Suppressor macrophage treated with lipopolysaccharide for 1 hour (primary cell): ENCODE data around the gene NUP43.
"Not testable (repeated sequence)": the region's sequence is repeated elsewhere in the genome, so short reads cannot be mapped to it uniquely, and the experiment has no call there.

Experiments
- DNase-seq, 3 donors: peaks; one replicate each; pipeline ENCODE4 v3.0.0-alpha.2; 2020 to 2022

NUP43 gene

GRCh38 chr6:149746147-149746946 lies at the start of gene NUP43:
NUP43 (minus strand) TSS chr6:149746529; CDS start chr6:149746495, 34 bp downstream.
- DNase-seq = peak; percentile 95 to 97 (median 96)

GRCh38 chr6:149783551-149783950 lies 37.2 kb upstream of the NUP43 start:
- DNase-seq = no peak

DNA sequence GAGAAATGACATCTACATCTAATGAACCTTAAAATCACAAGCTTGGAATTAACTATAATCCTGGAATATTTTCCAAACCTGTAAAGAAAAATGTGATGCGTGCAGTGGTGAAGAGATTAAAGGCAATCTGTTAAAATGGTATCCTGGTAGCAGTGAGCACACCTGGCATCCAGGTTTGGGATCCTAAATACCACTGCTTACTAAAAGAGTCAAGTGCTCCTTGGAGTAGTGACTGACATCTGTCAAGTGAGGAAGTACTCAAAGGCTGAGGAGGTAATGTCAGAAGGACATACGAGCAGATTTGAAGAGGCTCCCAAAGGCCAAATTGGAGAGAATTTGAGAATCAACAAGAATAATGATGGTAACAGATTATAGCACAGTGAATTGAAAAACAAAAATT lies 36.0 kb upstream of the NUP43 start:
- DNase-seq = no peak

DNA sequence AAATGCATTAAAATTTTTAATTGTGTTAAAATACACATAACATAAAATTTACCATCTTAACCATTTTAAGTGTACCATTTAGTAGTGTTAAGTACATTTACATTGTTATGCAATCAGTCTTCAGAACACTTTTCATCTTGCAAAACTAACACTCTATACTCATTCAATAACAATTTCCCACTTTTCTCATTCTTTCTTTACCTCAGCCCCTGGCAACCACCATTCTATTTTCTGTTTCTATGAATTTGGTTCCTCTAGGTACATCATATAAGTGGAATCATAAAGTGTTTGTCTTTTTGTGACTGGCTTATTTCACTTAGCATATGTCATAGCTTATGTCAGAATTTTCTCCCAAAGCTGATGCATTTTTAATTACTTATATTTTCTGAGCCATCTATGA lies 35.4 kb upstream of the NUP43 start:
- DNase-seq = no peak

- DNase-seq = no peak
Observed at GRCh38 chr6:149779644-149779963, 33.3 kb upstream of the NUP43 start.

DNA sequence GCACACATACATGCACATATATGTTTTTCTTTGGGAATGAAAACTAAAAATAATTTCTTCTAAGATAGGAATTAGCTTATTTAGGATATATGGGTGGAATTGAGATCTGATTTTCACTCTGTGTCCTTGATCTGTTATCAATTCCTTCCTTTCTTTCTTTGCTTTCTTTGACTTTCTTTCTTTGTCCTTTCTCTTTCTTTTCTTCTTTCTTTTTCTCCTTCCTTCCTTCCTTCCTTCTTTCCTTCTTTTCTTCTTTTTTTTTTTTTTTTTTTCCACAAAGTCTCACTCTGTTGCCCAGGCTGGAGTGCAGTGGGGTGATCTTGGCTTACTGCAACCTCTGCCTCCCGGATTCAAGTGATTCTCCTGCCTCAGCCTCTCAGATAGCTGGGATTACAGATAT lies 31.3 kb upstream of the NUP43 start:
- no peak for DNase-seq

DNA sequence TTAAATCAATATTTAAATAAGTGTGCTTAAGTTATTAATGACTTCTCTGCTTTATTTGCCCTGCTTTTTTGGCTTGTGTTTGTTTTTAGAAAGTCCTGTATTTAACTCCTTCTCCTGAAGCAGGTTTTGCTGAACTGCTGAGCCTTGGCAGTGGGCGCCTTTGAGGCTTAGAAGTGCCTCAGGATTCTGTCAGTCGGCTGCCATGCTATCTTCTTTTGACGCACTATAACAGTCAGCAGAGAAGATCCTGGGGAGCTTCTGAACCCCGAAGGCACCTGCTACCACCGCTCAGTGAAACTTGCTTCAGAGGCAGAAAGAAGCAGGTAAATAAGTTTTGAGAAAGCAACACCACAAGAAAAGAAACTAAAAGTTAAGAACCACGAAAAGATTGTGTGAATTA lies 25.6 kb upstream of the NUP43 start:
- no peak for DNase-seq

- no peak for DNase-seq
Observed at GRCh38 chr6:149771185-149771584, 24.9 kb upstream of the NUP43 start.

- peak in 1 of 3 donors; percentile 6 for DNase-seq
Observed at GRCh38 chr6:149769676-149770075, 23.3 kb upstream of the NUP43 start.

DNA sequence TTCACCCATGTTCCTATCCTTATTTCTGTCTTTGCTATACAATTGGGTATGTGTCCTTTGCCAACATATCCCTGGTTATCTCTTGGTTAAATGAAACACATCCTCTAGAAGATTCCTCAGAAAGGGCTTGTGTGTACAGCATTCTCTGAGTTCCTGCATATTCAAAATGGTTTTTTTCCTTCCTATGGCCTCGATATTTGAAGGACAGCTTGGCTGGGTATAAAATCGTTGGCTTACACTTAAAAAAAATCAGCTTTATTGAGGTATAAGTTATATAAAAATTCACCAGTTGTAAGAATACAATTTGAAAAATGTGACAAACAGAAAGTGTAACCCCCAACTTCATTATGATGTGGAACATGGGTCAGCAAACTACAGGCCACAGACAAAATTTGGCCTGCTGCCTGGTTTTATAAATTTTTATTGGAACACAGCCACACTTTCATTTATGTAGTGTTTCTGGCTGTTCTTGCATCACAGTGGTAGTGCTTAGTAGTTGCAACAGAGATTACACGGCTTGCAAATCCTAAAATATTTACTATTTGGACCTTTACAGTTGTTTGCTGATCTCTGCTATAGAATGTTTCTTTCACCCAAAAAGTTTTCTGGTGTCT lies 19.9 kb upstream of the NUP43 start:
- peak in 1 of 3 donors; percentile 58 for DNase-seq

GRCh38 chr6:149763866-149764265 lies 17.5 kb upstream of the NUP43 start:
- DNase-seq = no peak

DNA sequence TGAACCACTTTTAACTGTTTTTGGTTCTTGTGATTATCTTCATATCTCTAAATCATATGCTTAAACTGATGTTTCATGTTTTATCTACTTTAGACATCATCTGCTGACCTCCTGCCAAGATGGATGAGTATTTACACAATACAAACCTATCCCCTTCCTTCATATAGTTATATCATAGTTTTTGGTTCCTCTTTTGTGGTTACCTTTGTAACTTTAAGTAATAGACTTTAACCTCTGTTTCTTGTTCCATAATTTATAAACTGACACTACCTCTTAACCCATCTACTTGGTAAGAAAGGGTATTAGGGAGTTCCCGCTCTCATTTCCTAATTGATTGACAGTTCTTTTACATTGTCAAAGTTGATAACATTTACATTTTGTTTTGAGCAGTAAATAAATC lies 15.1 kb upstream of the NUP43 start:
- DNase-seq = peak in 2 of 3 donors; percentile 30 to 32

DNA sequence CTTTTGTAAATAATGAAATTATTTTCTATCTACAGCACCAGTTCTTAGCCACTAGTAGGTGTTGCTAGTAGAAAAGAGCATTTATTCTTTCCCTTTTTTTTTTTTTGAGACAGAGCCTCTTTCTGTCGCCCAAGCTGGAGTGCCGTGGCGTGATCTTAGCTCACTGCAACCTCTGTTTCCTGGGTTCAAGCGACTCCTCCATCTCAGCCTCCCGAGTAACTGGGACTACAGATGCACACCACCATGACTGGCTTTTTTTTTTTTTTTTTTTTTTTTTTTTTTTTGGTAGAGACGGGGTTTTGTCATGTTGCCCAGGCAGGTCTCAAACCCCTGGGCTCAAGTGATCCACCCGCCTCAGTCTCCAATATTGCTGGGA lies 9.9 kb upstream of the NUP43 start:
- no peak for DNase-seq

GRCh38 chr6:149755300-149756260 lies 9.3 kb upstream of the NUP43 start:
- no peak for DNase-seq

DNA sequence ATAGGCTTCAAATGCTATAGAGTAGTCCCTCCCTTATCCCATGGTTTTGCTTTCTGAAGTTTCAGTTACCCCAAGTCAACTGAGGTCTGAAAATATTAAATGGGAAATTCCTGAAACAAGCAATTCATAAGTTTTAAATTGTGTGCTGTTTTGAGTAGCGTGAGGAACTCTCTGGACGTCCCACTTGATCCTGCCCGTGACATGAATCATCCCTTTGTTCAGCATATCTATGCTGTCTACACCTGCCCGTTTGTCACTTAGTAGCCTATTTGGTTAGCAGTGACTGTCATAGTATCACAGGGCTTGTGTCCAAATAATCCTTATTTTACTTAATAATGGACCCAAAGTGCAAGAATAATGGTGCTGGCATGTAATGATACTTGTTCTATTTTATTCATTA lies 8.2 kb upstream of the NUP43 start:
- DNase-seq = peak; percentile 75 to 91 (median 87)

DNA sequence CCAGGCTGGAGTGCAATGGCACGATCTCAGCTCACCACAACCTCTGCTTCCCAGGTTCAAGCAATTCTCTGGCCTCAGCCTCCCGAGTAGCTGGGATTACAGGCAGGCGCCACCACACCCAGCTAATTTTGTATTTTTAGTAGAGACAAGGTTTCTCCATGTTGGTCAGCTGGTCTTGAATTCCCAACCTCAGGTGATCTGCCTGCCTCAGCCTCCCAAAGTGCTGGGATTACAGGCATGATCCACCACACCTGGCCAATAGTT lies 7.0 kb upstream of the NUP43 start:
- not testable (repeated sequence) for DNase-seq

- peak in 2 of 3 donors; percentile 55 to 56 for DNase-seq
Observed at GRCh38 chr6:149752600-149753373, 6.5 kb upstream of the NUP43 start.

DNA sequence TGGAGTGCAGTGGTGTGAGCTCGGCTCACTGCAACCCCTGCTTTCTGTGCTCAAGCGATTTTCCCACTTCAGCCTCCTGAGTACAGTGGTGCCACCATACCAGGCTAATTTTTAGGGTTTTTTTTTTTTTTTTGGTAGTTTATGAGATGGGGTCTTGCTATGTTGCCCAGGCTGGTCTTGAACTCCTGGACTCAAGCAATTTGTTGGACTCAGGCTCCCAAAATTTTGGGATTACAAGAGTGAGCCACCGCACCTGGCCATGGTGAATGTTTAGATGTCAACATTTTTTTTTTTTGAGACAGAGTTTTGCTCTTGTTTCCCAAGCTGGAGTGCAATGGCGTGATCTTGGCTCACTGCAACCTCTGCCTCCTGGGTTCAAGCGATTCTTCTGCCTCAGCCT lies 5.6 kb upstream of the NUP43 start:
- DNase-seq = not testable (repeated sequence)

GRCh38 chr6:149751239-149751638 lies 4.9 kb upstream of the NUP43 start:
- DNase-seq = peak in 1 of 3 donors; percentile 18

DNA sequence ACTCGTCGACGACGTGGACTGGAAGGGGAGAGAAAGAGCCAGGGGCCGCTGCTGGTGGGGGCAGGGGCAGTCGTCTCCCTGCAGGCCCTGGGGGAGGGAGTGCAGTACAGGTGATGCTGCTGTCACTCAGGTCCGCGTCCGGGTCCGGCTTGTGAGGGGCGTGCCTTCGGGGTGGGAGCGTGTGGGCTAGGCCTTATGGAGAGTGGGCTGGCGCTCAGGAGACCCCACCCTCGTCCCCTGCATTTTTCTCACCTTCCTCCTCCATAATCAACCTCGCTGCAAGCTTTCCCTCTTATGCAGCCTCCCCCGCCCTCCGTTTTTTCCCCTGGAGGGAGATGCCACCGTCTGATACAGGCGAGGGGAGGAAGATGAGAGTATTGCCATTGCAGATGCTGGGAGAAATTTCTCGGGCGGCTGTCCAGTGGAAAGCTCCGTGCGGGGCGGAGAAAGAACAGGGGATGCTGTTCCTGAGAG lies 3.8 kb upstream of the NUP43 start:
- peak; percentile 53 to 69 (median 53) for DNase-seq

DNA sequence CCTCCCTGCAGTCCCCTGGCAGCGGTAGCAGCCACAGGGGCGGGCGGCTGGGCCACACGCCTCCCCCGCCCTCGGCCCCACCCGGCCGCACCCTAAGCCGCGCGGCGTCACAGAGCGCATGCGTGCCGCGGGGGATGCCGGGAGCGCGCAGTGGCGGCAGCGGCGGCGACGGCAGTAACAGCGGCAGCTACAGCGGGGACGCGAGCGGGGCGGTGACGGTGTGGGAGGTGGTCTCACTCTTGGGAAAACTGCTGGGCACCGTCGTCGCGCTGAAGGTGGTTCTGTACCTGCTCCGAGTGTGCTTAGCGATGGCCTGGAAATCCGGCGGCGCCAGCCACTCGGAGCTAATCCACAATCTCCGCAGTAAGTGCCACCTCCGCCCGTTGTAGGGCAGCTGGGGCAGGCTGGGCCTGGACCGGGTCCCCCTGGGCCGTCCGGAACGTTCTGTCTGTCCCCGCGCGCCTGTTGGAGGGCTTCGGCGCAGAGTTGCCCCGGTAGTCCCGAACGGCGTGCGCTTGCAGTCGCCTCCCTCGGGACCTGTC lies 3.3 kb upstream of the NUP43 start, which contains the start of gene PCMT1:
Gene PCMT1 (plus strand): TSS at position 148 of the 542 bp plus-strand sequence. CDS start 161 bp downstream, at position 309.
- DNase-seq = peak; percentile 97 to 99 (median 99)

DNA sequence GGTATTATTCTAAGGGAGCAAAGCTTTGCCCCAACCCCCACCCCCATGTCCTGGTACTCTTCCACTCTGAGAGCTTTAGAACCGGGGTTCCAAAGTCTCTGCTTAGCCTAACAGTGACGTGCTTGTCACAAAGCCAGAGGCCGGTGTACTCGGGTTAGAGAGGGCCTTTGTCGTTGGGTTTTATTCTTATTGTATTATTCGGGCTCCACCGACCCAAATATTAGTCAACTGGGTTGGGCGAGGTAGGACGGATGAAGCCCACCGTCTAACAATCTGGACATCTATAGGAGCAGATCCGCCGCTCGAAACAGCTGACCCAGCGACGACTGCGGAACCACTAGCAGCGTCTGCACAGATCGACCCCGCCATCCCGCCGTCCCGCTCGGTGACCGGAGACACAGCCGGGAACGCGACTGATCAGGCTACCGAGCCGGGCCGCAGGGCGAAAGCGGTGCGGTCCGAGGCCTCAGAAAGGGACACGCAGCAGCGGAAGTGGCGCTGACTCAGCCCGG lies 2.8 kb upstream of the NUP43 start:
- DNase-seq = not testable (repeated sequence)
